HUES64 (cell line): ENCODE results near the gene TMEM132E.

Source experiments
- H3K27ac ChIP-seq: 2 replicates; pipeline ENCODE4 v1.7.0; 2013; ENCODE audit warnings: low read depth, low read length, inconsistent platforms
- H3K27me3 ChIP-seq: 2 replicates; pipeline ENCODE4 v1.6.1; 2013; ENCODE audit warnings: mild to moderate bottlenecking, low read length; ENCODE audit not compliant: insufficient read depth
- H3K36me3 ChIP-seq: 2 replicates; pipeline ENCODE4 v1.6.1; 2013; ENCODE audit warnings: mild to moderate bottlenecking, low read length; ENCODE audit not compliant: insufficient read depth
- H3K4me1 ChIP-seq: 2 replicates; pipeline ENCODE4 v1.6.1; 2013; ENCODE audit warnings: mild to moderate bottlenecking, low read length, moderate library complexity; ENCODE audit not compliant: insufficient read depth
- H3K4me3 ChIP-seq: 2 replicates; pipeline ENCODE4 v1.5.1; 2013; ENCODE audit warnings: mild to moderate bottlenecking, low read length, moderate library complexity
- H3K9ac ChIP-seq: 2 replicates; pipeline ENCODE4 v1.6.1; 2013; ENCODE audit warnings: mild to moderate bottlenecking, low read depth, low read length
- H3K9me3 ChIP-seq: 2 replicates; pipeline ENCODE4 v1.6.1; 2013; ENCODE audit warnings: low read depth, low read length; ENCODE audit not compliant: insufficient read depth
- WGBS: fragments of 150-250, 120-280 bp; methylation state at CpG from one replicate; pipeline ENCODE4 v1.1.7; 2013; ENCODE audit warnings: missing lambda C conversion rate; 5-methylcytosine and 5-hydroxymethylcytosine counted together

TMEM132E gene

GRCh38 chr17:34668206-34668605, 88.8 kb downstream of the TMEM132E start:
- H3K36me3 ChIP-seq = no peaks in the 10 kb centered on the region
- no peak overlapping the region for H3K9ac ChIP-seq
- H3K4me3 ChIP-seq = no peak overlapping the region
- no peaks in the 10 kb centered on the region for H3K9me3 ChIP-seq
- H3K27ac ChIP-seq = no peak overlapping the region
- WGBS = 89% methylated on average over 3 of the region's 3 CpGs
- 0 out of 2 replicates have a peak, but pooled peaks cover 4% of the 10 kb centered on the region for H3K27me3 ChIP-seq
- peaks cover 7% of the 10 kb centered on the region; the same call in 1 of the 2 replicates for H3K4me1 ChIP-seq

GRCh38 chr17:34669511-34669910, 90.1 kb downstream of the TMEM132E start:
- H3K4me3 ChIP-seq = no peak overlapping the region
- H3K27ac ChIP-seq = no peak overlapping the region
- no peaks in the 10 kb centered on the region for H3K36me3 ChIP-seq
- no peaks in the 10 kb centered on the region for H3K9me3 ChIP-seq
- H3K4me1 ChIP-seq = peaks cover 7% of the 10 kb centered on the region; the same call in 1 of the 2 replicates
- no peak overlapping the region for H3K9ac ChIP-seq
- 0 out of 2 replicates have a peak, but pooled peaks cover 4% of the 10 kb centered on the region for H3K27me3 ChIP-seq
- WGBS = 70% methylated on average over 5 of the region's 5 CpGs

DNA sequence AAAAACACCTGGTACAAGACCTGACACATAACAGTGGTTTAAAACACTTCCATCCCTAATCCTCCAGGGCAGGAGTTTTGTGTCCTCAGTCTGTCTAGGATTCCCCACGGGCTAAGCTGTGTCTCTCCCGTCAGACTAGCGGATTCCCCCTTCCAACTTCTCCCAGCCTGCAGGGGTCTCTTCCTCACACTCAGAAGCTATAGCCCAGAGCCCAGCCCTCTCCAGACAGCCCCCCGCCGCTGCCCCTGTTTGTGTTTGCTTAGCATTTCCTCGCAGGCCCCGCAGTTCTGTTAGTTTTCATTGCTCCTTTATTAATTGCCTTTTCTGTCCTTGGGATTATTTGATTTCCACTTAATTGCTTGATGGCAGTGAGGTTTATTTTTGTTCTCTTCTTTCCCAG, 91.2 kb downstream of the TMEM132E start:
- Histone ChIP-seq H3K9ac (no peak overlapping the region), H3K27me3 (no peaks in the 10 kb centered on the region), H3K36me3 (no peaks in the 10 kb centered on the region), H3K27ac (no peak overlapping the region), H3K4me3 (no peak overlapping the region), H3K9me3 (no peaks in the 10 kb centered on the region), H3K4me1 (peaks cover under 1% of the 10 kb centered on the region; the same call in 1 of the 2 replicates)
- WGBS = 40% methylated on average over 7 of the region's 7 CpGs

DNA sequence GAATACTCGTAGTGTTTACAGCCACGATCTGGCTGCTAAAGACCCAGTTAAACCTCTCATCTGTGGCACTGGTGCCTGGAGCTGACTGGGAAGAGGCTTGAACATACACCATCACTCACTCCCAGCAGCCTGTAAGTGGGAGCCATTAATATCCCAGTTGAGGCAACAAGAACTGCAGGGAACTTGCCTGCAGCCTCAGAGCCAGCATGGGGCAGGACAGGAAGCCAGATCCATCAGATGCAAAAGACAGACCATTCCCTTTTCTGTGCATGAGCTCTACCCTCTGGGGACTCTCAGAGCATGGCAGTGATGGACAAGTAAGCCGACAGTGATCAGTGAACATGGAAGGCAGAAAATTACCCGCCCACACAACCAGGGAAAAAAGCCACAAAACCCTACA, 91.8 kb downstream of the TMEM132E start:
- WGBS = 84% methylated on average over 4 of the region's 4 CpGs
- H3K4me1 ChIP-seq = no peaks in the 10 kb centered on the region; the same call in 1 of the 2 replicates
- H3K36me3 ChIP-seq = no peaks in the 10 kb centered on the region
- no peak overlapping the region for H3K4me3 ChIP-seq
- H3K27ac ChIP-seq = no peak overlapping the region
- H3K27me3 ChIP-seq = no peaks in the 10 kb centered on the region
- H3K9ac ChIP-seq = no peak overlapping the region
- H3K9me3 ChIP-seq = no peaks in the 10 kb centered on the region

- no peaks in the 10 kb centered on the region for H3K27me3 ChIP-seq
- H3K9ac ChIP-seq = no peak overlapping the region
- no peaks in the 10 kb centered on the region for H3K4me1 ChIP-seq
- WGBS = 83% methylated on average over 3 of the region's 3 CpGs
- H3K9me3 ChIP-seq = no peaks in the 10 kb centered on the region
- no peaks in the 10 kb centered on the region for H3K36me3 ChIP-seq
- H3K4me3 ChIP-seq = no peak overlapping the region
- H3K27ac ChIP-seq = no peak overlapping the region
These were observed 92.9 kb downstream of the TMEM132E start for GRCh38 chr17:34672176-34672785.

DNA sequence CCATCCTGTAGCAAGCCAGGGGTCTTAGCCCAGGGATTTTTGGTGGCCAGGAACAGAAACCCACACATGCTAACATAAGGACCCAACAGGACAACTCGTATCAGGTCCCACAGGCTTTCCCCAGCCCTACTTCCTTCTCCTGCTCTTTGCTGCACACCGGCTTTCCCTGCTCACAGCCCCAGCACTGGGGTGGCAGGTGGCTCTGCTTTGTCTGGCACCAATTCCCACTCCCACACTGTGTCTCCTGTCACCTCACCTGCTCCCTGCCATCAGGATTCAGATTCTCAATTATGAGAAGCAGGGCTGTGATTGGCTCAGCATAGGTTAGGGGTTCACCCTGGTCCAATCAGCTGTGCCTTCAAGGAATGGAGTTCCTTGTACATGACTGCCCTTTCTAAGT, 94.1 kb downstream of the TMEM132E start:
- no peaks in the 10 kb centered on the region for H3K9me3 ChIP-seq
- no peaks in the 10 kb centered on the region for H3K27me3 ChIP-seq
- WGBS = 99% methylated on average over 2 of the region's 2 CpGs
- no peaks in the 10 kb centered on the region for H3K36me3 ChIP-seq
- H3K27ac ChIP-seq = no peak overlapping the region
- H3K9ac ChIP-seq = no peak overlapping the region
- no peak overlapping the region for H3K4me3 ChIP-seq
- H3K4me1 ChIP-seq = no peaks in the 10 kb centered on the region

- no peak overlapping the region for H3K4me3 ChIP-seq
- H3K27ac ChIP-seq = no peak overlapping the region
- WGBS = 91% methylated on average over 7 of the region's 7 CpGs
- no peaks in the 10 kb centered on the region for H3K4me1 ChIP-seq
- no peaks in the 10 kb centered on the region for H3K27me3 ChIP-seq
- no peaks in the 10 kb centered on the region for H3K36me3 ChIP-seq
- no peak overlapping the region for H3K9ac ChIP-seq
- no peaks in the 10 kb centered on the region for H3K9me3 ChIP-seq
These were observed 94.9 kb downstream of the TMEM132E start for GRCh38 chr17:34673995-34674890.

- no peaks in the 10 kb centered on the region for H3K9me3 ChIP-seq
- no peaks in the 10 kb centered on the region for H3K36me3 ChIP-seq
- H3K9ac ChIP-seq = no peak overlapping the region
- H3K27me3 ChIP-seq = no peaks in the 10 kb centered on the region
- H3K4me3 ChIP-seq = no peak overlapping the region
- H3K4me1 ChIP-seq = no peaks in the 10 kb centered on the region
- H3K27ac ChIP-seq = no peak overlapping the region
These were observed 95.8 kb downstream of the TMEM132E start for GRCh38 chr17:34675143-34675542.

GRCh38 chr17:34675605-34676004, 96.2 kb downstream of the TMEM132E start:
- H3K36me3 ChIP-seq = no peaks in the 10 kb centered on the region
- H3K9ac ChIP-seq = no peak overlapping the region
- no peak overlapping the region for H3K27ac ChIP-seq
- H3K4me1 ChIP-seq = no peaks in the 10 kb centered on the region
- no peak overlapping the region for H3K4me3 ChIP-seq
- 93% methylated on average over 2 of the region's 2 CpGs for WGBS
- H3K9me3 ChIP-seq = no peaks in the 10 kb centered on the region
- no peaks in the 10 kb centered on the region for H3K27me3 ChIP-seq

- no peak overlapping the region for H3K9ac ChIP-seq
- H3K27ac ChIP-seq = no peak overlapping the region
- WGBS = 75% methylated on average over 1 of the region's 1 CpG
- no peaks in the 10 kb centered on the region for H3K27me3 ChIP-seq
- no peaks in the 10 kb centered on the region for H3K4me1 ChIP-seq
- H3K9me3 ChIP-seq = no peaks in the 10 kb centered on the region
- no peak overlapping the region for H3K4me3 ChIP-seq
- no peaks in the 10 kb centered on the region for H3K36me3 ChIP-seq
These were observed 100.8 kb downstream of the TMEM132E start for GRCh38 chr17:34680151-34680550.

- H3K9ac ChIP-seq = no peak overlapping the region
- H3K9me3 ChIP-seq = no peaks in the 10 kb centered on the region
- H3K27ac ChIP-seq = no peak overlapping the region
- 91% methylated on average over 6 of the region's 6 CpGs for WGBS
- no peaks in the 10 kb centered on the region for H3K4me1 ChIP-seq
- H3K4me3 ChIP-seq = no peak overlapping the region
- no peaks in the 10 kb centered on the region for H3K36me3 ChIP-seq
- H3K27me3 ChIP-seq = no peaks in the 10 kb centered on the region
These were observed 102.9 kb downstream of the TMEM132E start for GRCh38 chr17:34682305-34682704.
